OCI-LY3 (cell line): ENCODE data around the gene UGT1A3.

Experiments used
- H2AFZ ChIP-seq: fragments of 200-600, 300-600 bp; shearing (Covaris generic); 2 replicates; pipeline ENCODE4 v1.6.0; 2014; ENCODE audit warnings: antibody characterized with exemption, low read depth, low read length
- H3K27ac ChIP-seq: fragments of 200-600, 300-600 bp; sonication (generic); 2 replicates; pipeline ENCODE4 v1.5.1; 2014; ENCODE audit warnings: mild to moderate bottlenecking, low read length, moderate library complexity, mixed read lengths
- H3K27me3 ChIP-seq: fragments of 200-600, 300-600 bp; sonication (generic); 2 replicates; pipeline ENCODE4 v1.6.1; 2014; ENCODE audit warnings: low read depth, low read length, mixed read lengths
- H3K36me3 ChIP-seq: fragments of 200-600, 300-600 bp; sonication (generic); replicated peaks from 2 replicates; pipeline ENCODE3; 2014; ENCODE audit warnings: low read depth, low read length, mixed read lengths
- H3K4me1 ChIP-seq: fragments of 300-600, 200-600 bp; sonication (generic); 2 replicates; pipeline ENCODE4 v1.6.1; 2014; ENCODE audit warnings: low read length, mixed read lengths
- H3K4me2 ChIP-seq: fragments of 200-600, 300-600 bp; sonication (generic); 2 replicates; pipeline ENCODE4 v1.6.1; 2014; ENCODE audit warnings: low read length, mixed read lengths
- H3K4me3 ChIP-seq: fragments of 300-600, 200-600 bp; sonication (generic); 2 replicates; pipeline ENCODE4 v1.5.1; 2014; ENCODE audit warnings: antibody characterized with exemption, mild to moderate bottlenecking, low read length, moderate library complexity
- H3K79me2 ChIP-seq: fragments of 300-600, 200-600 bp; shearing (Covaris generic); 2 replicates; pipeline ENCODE4 v1.6.1; 2014; ENCODE audit warnings: mild to moderate bottlenecking, low read length, mixed read lengths
- H3K9ac ChIP-seq: fragments of 300-600, 200-600 bp; shearing (Covaris generic); 2 replicates; pipeline ENCODE4 v1.6.0; 2014; ENCODE audit warnings: mild to moderate bottlenecking, low read length, moderate library complexity
- H3K9me3 ChIP-seq: fragments of 200-600, 300-600 bp; shearing (Covaris generic); 2 replicates; pipeline ENCODE4 v1.6.1; 2014; ENCODE audit warnings: low read length, mixed read lengths; ENCODE audit not compliant: insufficient read depth
- H4K20me1 ChIP-seq: fragments of 200-600, 300-600 bp; sonication (generic); 2 replicates; pipeline ENCODE4 v1.6.1; 2016; ENCODE audit warnings: low read length, mixed read lengths; ENCODE audit not compliant: insufficient read depth
- CTCF ChIP-seq: fragments of 200-600, 300-600 bp; sonication (generic); IDR thresholded peaks from 2 replicates; pipeline ENCODE4 v1.5.1; 2014; ENCODE audit warnings: antibody characterized with exemption, low read length, low read depth
- EZH2phosphoT487 ChIP-seq: fragments of 200-600 bp; shearing (Covaris generic); IDR thresholded peaks from 2 replicates; pipeline ENCODE4 v1.6.1; 2018; ENCODE audit warnings: antibody characterized with exemption, mixed run types, low read depth

The UGT1A3 gene

GRCh38 chr2:233822101-233822771 lies 93.4 kb downstream of the UGT1A3 start:
- no peak overlapping the region for H3K9ac ChIP-seq
- H3K36me3 ChIP-seq, result no peaks in the 10 kb centered on the region
- H3K27ac ChIP-seq, result no peak overlapping the region
- no peak overlapping the region for H2AFZ ChIP-seq
- no peaks in the 10 kb centered on the region for H3K4me1 ChIP-seq
- H3K4me2 ChIP-seq, result no peak overlapping the region
- no peak overlapping the region for H3K4me3 ChIP-seq
- TF ChIP-seq CTCF (no peak), EZH2phosphoT487 (no peak)
- no peaks in the 10 kb centered on the region for H3K27me3 ChIP-seq
- H3K9me3 ChIP-seq, result no peaks in the 10 kb centered on the region
- H4K20me1 ChIP-seq, result no peaks in the 10 kb centered on the region
- no peaks in the 10 kb centered on the region for H3K79me2 ChIP-seq
